Measurements from ENCODE around the gene CRIP3. TPM values are rescaled to one million over a fixed set of nuclear protein-coding genes. Genes with fewer than 3 reads are reported as not detected.
A peak's percentile ranks its signal among the peaks of the same experiment; 100 is the strongest.

The CRIP3 gene
- total and polyA plus RNA-seq, 2 of the 13 experiments (the other 11 are each of a cell fraction or from before 2014, with no cell fraction given): 6.3 to 9.3 TPM

DNA sequence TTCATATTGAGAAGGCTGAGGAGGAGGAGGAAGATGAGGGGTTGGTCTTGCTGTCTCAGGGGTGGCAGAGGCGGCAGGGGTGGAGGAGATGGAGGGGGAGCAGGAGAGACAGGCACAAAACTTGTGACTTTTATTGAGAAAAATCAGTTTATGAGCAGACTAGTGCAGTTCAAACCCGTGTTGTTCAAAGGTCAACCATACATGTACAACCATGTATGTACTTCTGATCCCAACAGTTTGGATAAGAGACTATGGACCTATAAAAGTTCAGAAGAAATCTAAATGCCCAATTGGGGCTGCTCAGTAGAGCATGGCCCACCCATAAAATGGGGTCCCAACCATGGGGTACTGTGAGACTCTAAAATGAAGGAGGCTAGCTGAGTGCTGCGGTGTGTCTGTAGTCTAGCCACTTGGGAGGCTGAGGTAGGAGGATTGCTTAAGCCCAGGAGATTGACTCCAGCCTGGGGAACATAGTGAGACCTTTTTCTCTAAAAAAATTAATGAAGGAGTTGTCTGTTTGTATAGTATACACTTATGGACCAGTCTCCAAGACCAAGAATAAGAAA is 18.2 kb downstream of the CRIP3 start:
- DNase-seq (ENCODE audit: low spot score): no peak
- ChIA-PET CTCF (ENCODE audit: low intra/inter-chr PET ratio, low total read pairs) (interaction anchor here (1.5 kb wide), 1 partner anchor 44 kb away, joined by 4 read pairs; no protein-coding TSS in a partner anchor), POLR2A (interaction anchor here (0.5 to 8.3 kb wide), 15 partner anchors 8 to 508 kb away, joined by 3 to 314 read pairs (median 4); partner anchors contain the start of genes CRIP3, DNPH1 and ZNF318)
- peak overlapping the region; percentile 96 for H3K27ac ChIP-seq (ENCODE audit: extremely low read length, insufficient read depth, low read length)
- peak; percentile 4; the same call in 2 of the 3 replicates for ATAC-seq
- H4K20me1 ChIP-seq (ENCODE audit: insufficient read depth, low read length): no peaks in the 10 kb centered on the region
- peaks cover 94% of the 10 kb centered on the region for H3K4me1 ChIP-seq (ENCODE audit: insufficient read depth, low read length)
- H3K9ac ChIP-seq (ENCODE audit: insufficient read depth, low read depth, low read length): peak overlapping the region; percentile 42
- no peak overlapping the region for H3K4me3 ChIP-seq (replicated peaks in 1 of 3; ENCODE audit: insufficient read depth in 1 of 3, low read depth in 2 of 3, low read length in 3 of 3)
- H3K36me3 ChIP-seq (replicated peaks in 1 of 2; ENCODE audit: control insufficient read depth in 1 of 2, insufficient read depth in 2 of 2, low read length in 2 of 2): no peaks in the 10 kb centered on the region
- H3K79me2 ChIP-seq (ENCODE audit: insufficient read depth, low read length): no peaks in the 10 kb centered on the region
- no peaks in the 10 kb centered on the region for H3K9me3 ChIP-seq (ENCODE audit: low read length)
- FAIRE-seq: no peak
- no peaks in the 10 kb centered on the region for H3K27me3 ChIP-seq (ENCODE audit: control insufficient read depth in 1 of 2, insufficient read depth in 2 of 2, low read length in 2 of 2)
- peak overlapping the region; percentile 72 for H3K4me2 ChIP-seq (ENCODE audit: low read depth, low read length)
- in situ Hi-C loops (cut with HindIII; ENCODE audit: extremely low pct_ligation_motif_present, low pct_unique_long_range_greater_than_20kb): no loop called here
- intact Hi-C loops (cut with micrococcal nuclease; ENCODE audit: unreplicated experiment): loop anchor here (2.0 kb wide), 3 partner anchors 22 to 38 kb away; no protein-coding TSS in a partner anchor
- 41% methylated on average over 3 of the region's 3 CpGs for WGBS (ENCODE audit: low lambda C conversion rate)
- H2AFZ ChIP-seq (ENCODE audit: low read length): no peak overlapping the region
- BruUV-seq (replicated peaks): no TSS peak
- TF ChIP-seq ZNF3 (CRISPR knock-in tag; IDR thresholded peaks at IDR 0.05) (peak; percentile 28; the same call in 1 of the 2 replicates), ZNF253 (CRISPR knock-in tag; IDR thresholded peaks at IDR 0.05; ENCODE audit: borderline replicate concordance) (no peak), FOXK2 (IDR thresholded peaks at IDR 0.05) (no peak), NFE2L1 (CRISPR knock-in tag; IDR thresholded peaks at IDR 0.05; ENCODE audit: borderline replicate concordance) (no peak), CEBPG (CRISPR knock-in tag; IDR thresholded peaks at IDR 0.05) (peak; percentile 58), ZMYM2 (CRISPR knock-in tag; IDR thresholded peaks at IDR 0.05) (no peak; the same call in 1 of the 2 replicates), ADNP (CRISPR knock-in tag; IDR thresholded peaks at IDR 0.05) (peak; percentile 38; the same call in 1 of the 2 replicates), EEA1 (CRISPR knock-in tag; IDR thresholded peaks at IDR 0.05; ENCODE audit: borderline replicate concordance) (no peak), CBFB (CRISPR knock-in tag; IDR thresholded peaks at IDR 0.05) (no peak), SSRP1 (CRISPR knock-in tag; IDR thresholded peaks at IDR 0.05) (no peak)
- TF ChIP-seq, protein P1, sequence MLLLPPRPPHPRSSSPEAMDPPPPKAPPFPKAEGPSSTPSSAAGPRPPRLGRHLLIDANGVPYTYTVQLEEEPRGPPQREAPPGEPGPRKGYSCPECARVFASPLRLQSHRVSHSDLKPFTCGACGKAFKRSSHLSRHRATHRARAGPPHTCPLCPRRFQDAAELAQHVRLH (CRISPR knock-in tag; IDR thresholded peaks at IDR 0.05; ENCODE audit: borderline replicate concordance, low read depth): peak; percentile 20; the same call in 1 of the 2 replicates
- TF ChIP-seq, protein P2, sequence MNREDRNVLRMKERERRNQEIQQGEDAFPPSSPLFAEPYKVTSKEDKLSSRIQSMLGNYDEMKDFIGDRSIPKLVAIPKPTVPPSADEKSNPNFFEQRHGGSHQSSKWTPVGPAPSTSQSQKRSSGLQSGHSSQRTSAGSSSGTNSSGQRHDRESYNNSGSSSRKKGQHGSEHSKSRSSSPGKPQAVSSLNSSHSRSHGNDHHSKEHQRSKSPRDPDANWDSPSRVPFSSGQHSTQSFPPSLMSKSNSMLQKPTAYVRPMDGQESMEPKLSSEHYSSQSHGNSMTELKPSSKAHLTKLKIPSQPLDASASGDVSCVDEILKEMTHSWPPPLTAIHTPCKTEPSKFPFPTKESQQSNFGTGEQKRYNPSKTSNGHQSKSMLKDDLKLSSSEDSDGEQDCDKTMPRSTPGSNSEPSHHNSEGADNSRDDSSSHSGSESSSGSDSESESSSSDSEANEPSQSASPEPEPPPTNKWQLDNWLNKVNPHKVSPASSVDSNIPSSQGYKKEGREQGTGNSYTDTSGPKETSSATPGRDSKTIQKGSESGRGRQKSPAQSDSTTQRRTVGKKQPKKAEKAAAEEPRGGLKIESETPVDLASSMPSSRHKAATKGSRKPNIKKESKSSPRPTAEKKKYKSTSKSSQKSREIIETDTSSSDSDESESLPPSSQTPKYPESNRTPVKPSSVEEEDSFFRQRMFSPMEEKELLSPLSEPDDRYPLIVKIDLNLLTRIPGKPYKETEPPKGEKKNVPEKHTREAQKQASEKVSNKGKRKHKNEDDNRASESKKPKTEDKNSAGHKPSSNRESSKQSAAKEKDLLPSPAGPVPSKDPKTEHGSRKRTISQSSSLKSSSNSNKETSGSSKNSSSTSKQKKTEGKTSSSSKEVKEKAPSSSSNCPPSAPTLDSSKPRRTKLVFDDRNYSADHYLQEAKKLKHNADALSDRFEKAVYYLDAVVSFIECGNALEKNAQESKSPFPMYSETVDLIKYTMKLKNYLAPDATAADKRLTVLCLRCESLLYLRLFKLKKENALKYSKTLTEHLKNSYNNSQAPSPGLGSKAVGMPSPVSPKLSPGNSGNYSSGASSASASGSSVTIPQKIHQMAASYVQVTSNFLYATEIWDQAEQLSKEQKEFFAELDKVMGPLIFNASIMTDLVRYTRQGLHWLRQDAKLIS (CRISPR knock-in tag; IDR thresholded peaks at IDR 0.05): no peak
- TF ChIP-seq, protein P3, sequence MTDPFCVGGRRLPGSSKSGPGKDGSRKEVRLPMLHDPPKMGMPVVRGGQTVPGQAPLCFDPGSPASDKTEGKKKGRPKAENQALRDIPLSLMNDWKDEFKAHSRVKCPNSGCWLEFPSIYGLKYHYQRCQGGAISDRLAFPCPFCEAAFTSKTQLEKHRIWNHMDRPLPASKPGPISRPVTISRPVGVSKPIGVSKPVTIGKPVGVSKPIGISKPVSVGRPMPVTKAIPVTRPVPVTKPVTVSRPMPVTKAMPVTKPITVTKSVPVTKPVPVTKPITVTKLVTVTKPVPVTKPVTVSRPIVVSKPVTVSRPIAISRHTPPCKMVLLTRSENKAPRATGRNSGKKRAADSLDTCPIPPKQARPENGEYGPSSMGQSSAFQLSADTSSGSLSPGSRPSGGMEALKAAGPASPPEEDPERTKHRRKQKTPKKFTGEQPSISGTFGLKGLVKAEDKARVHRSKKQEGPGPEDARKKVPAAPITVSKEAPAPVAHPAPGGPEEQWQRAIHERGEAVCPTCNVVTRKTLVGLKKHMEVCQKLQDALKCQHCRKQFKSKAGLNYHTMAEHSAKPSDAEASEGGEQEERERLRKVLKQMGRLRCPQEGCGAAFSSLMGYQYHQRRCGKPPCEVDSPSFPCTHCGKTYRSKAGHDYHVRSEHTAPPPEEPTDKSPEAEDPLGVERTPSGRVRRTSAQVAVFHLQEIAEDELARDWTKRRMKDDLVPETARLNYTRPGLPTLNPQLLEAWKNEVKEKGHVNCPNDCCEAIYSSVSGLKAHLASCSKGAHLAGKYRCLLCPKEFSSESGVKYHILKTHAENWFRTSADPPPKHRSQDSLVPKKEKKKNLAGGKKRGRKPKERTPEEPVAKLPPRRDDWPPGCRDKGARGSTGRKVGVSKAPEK (CRISPR knock-in tag; IDR thresholded peaks at IDR 0.05; ENCODE audit: borderline replicate concordance): no peak; the same call in 1 of the 2 replicates
- TF ChIP-seq, protein P4, sequence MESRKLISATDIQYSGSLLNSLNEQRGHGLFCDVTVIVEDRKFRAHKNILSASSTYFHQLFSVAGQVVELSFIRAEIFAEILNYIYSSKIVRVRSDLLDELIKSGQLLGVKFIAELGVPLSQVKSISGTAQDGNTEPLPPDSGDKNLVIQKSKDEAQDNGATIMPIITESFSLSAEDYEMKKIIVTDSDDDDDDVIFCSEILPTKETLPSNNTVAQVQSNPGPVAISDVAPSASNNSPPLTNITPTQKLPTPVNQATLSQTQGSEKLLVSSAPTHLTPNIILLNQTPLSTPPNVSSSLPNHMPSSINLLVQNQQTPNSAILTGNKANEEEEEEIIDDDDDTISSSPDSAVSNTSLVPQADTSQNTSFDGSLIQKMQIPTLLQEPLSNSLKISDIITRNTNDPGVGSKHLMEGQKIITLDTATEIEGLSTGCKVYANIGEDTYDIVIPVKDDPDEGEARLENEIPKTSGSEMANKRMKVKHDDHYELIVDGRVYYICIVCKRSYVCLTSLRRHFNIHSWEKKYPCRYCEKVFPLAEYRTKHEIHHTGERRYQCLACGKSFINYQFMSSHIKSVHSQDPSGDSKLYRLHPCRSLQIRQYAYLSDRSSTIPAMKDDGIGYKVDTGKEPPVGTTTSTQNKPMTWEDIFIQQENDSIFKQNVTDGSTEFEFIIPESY (CRISPR knock-in tag; IDR thresholded peaks at IDR 0.05): no peak
- TF ChIP-seq, protein P5, sequence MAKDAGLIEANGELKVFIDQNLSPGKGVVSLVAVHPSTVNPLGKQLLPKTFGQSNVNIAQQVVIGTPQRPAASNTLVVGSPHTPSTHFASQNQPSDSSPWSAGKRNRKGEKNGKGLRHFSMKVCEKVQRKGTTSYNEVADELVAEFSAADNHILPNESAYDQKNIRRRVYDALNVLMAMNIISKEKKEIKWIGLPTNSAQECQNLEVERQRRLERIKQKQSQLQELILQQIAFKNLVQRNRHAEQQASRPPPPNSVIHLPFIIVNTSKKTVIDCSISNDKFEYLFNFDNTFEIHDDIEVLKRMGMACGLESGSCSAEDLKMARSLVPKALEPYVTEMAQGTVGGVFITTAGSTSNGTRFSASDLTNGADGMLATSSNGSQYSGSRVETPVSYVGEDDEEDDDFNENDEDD (CRISPR knock-in tag; IDR thresholded peaks at IDR 0.05; ENCODE audit: borderline replicate concordance): no peak
